ENCODE data around the gene CCT7. TPM values are rescaled to one million over a fixed set of nuclear protein-coding genes. Genes with fewer than 3 reads are reported as not detected.
A peak's percentile ranks its signal among the peaks of the same experiment; 100 is the strongest.

Gene CCT7
- total RNA-seq, 1 experiment from 2014 or later: 538 TPM

DNA sequence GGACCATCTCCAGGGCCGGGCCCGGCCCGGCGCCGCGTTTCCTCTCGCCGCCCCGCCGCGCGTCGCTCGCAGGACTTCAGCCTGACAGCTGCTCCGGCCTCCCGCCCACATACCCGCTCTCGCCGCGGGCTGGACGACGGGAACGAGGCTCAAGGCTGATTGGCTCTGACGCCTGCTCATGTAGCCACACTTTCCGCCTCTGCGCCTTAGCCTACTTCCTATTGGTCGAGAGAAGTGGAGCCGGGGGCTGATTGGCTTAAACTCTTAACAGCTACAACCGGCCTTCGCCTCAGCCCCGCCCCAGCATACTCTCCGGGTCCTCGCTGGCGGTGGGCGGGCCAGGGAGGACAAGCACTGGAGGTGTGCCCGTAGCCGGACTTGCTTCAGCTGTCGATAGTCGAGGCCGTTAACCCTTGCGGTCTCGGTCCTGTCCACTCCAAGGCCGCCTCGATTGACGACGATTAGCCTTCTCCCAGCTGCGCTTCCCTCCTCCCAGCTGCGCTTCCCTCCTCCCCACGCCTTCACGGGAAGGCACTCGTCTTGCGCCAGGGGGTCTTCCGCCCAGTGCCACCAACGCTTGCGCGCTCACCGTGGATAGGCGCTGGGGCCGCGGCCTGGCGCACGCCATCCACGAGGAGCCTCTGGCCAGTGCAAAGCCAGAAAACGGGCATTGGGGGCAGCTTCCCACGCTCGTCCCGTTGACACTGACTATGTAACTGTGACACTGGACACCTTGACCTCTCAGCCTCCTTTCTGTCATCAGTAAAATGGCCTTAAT lies 765 bp upstream of the CCT7 start, which contains the start of gene PRADC1:
TSS of gene PRADC1 (minus strand) at position 86 of the 778 bp plus-strand sequence. CDS start at position 7, 79 bp downstream.
- H3K4me1 ChIP-seq (ENCODE audit: insufficient read depth, low read length): peaks cover 15% of the 10 kb centered on the region
- H3K4me2 ChIP-seq (ENCODE audit: low read length): peak within 1 kb of the TSS; percentile 99
- intact Hi-C loops (cut with micrococcal nuclease): loop anchor here (1.0 kb wide), 1 partner anchor 19 kb away; the partner anchor contains the start of gene SMYD5
- POLR2A ChIA-PET (ENCODE audit: unreplicated experiment): interaction anchor here (0.6 kb wide), 1 partner anchor 135 kb away, joined by 4 read pairs; no protein-coding TSS in a partner anchor
- peak; percentile 89 for ATAC-seq
- DNase-seq: peak; percentile 99
- peaks cover 33% of the 10 kb centered on the region for H4K20me1 ChIP-seq (ENCODE audit: low read length)
- H3K4me3 ChIP-seq (ENCODE audit: low read length): peak within 1 kb of the TSS; percentile 94
- no peaks in the 10 kb centered on the region for H3K27me3 ChIP-seq (ENCODE audit: low read length)
- TF ChIP-seq EZH2 (IDR thresholded peaks at IDR 0.05; ENCODE audit: low read length, unreplicated experiment) (no peak), EZH2phosphoT487 (IDR thresholded peaks at IDR 0.05; ENCODE audit: borderline replicate concordance, low read length) (no peak)
- TF ChIP-seq, protein P1, sequence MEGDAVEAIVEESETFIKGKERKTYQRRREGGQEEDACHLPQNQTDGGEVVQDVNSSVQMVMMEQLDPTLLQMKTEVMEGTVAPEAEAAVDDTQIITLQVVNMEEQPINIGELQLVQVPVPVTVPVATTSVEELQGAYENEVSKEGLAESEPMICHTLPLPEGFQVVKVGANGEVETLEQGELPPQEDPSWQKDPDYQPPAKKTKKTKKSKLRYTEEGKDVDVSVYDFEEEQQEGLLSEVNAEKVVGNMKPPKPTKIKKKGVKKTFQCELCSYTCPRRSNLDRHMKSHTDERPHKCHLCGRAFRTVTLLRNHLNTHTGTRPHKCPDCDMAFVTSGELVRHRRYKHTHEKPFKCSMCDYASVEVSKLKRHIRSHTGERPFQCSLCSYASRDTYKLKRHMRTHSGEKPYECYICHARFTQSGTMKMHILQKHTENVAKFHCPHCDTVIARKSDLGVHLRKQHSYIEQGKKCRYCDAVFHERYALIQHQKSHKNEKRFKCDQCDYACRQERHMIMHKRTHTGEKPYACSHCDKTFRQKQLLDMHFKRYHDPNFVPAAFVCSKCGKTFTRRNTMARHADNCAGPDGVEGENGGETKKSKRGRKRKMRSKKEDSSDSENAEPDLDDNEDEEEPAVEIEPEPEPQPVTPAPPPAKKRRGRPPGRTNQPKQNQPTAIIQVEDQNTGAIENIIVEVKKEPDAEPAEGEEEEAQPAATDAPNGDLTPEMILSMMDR (conservative IDR thresholded peaks at IDR 0.05; ENCODE audit: low read depth, low read length): no peak
- peak within 1 kb of the TSS; percentile 41 for H3K27ac ChIP-seq (ENCODE audit: low read length)
- H3K36me3 ChIP-seq (ENCODE audit: low read depth, low read length): peaks cover 5% of the 10 kb centered on the region; the same call in 1 of the 2 replicates
- peaks cover 51% of the 10 kb centered on the region for H3K79me2 ChIP-seq (ENCODE audit: low read length)
- no peaks in the 10 kb centered on the region for H3K9me2 ChIP-seq (replicated peaks; ENCODE audit: low read length)
- peak within 1 kb of the TSS; percentile 97 for H3K9ac ChIP-seq (ENCODE audit: low read length)
- CTCF ChIA-PET: interaction anchor here (1.2 to 1.4 kb wide), 2 partner anchors 21 to 56 kb away, joined by 3 read pairs; no protein-coding TSS in a partner anchor
- TSS peak; percentile 77 for BruUV-seq (replicated peaks)
- H3F3A ChIP-seq (ENCODE audit: low read length, unreplicated experiment): no peaks in the 10 kb centered on the region
- no peaks in the 10 kb centered on the region for H3K9me3 ChIP-seq (ENCODE audit: low read length)
- H2AFZ ChIP-seq (ENCODE audit: low read length): peak within 1 kb of the TSS; percentile 96

DNA sequence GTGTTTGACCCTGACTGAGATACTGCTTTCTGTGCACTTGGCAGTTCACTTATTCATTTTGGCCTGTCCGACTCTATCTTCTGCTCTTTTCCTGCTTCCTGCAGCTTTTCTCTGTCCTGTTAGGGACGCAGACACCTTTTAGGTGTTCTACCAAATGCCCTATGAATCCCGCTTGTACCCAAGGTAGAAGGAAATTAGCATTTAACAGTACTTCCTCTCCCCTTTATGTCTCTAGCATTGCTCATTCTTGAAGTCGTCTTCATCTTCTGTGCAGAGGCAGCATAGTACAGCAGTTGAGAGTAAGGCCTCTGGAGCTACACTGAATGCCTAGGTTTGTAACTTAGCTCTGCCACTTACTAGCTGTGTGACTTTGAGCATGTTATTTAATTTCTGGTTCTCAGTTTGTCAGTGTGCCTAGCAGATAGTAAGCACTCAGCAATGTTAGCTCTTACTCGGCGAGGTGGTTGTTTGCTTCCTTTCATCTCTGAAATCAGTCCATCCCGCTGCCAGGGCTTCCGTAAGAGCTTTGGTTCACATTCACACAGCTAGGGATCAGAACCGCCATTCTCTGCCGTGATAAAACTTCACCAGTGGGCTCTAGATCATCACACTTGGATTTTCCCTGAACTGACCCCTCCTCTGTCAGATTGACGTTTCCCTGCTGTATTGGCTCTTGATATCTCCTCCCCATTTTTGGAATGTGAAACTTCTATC lies 1.4 kb downstream of the CCT7 start:
- TF ChIP-seq, protein P1 (conservative IDR thresholded peaks at IDR 0.05; ENCODE audit: low read depth, low read length): no peak
- TF ChIP-seq EZH2 (IDR thresholded peaks at IDR 0.05; ENCODE audit: low read length, unreplicated experiment) (no peak), EZH2phosphoT487 (IDR thresholded peaks at IDR 0.05; ENCODE audit: borderline replicate concordance, low read length) (no peak)
- BruUV-seq (replicated peaks): no TSS peak
- Histone ChIP-seq H3K36me3 (ENCODE audit: low read depth, low read length) (peaks cover 10% of the 10 kb centered on the region; the same call in 1 of the 2 replicates), H3K4me3 (ENCODE audit: low read length) (peak overlapping the region; percentile 94), H3K79me2 (ENCODE audit: low read length) (peaks cover 73% of the 10 kb centered on the region), H3K27ac (ENCODE audit: low read length) (no peak overlapping the region), H3K4me2 (ENCODE audit: low read length) (peak overlapping the region; percentile 99), H2AFZ (ENCODE audit: low read length) (no peak overlapping the region), H3K4me1 (ENCODE audit: insufficient read depth, low read length) (peaks cover 15% of the 10 kb centered on the region), H3F3A (ENCODE audit: low read length, unreplicated experiment) (no peaks in the 10 kb centered on the region), H3K9me3 (ENCODE audit: low read length) (no peaks in the 10 kb centered on the region), H3K9me2 (replicated peaks; ENCODE audit: low read length) (no peaks in the 10 kb centered on the region), H4K20me1 (ENCODE audit: low read length) (peaks cover 53% of the 10 kb centered on the region), H3K9ac (ENCODE audit: low read length) (peak overlapping the region; percentile 97), H3K27me3 (ENCODE audit: low read length) (no peaks in the 10 kb centered on the region)
- POLR2A ChIA-PET (ENCODE audit: unreplicated experiment): no interaction called here
- ATAC-seq (no peak), DNase-seq (no peak)
- intact Hi-C loops (cut with micrococcal nuclease): no loop called here
- CTCF ChIA-PET: no interaction called here

Measured in PC-3 (cell line).